ENCODE data around the gene DNAH11. TPM values are rescaled to one million over a fixed set of nuclear protein-coding genes. Genes with fewer than 3 reads are reported as not detected.

DNAH11 gene
- total and polyA plus RNA-seq, 4 donors = 0.05 to 0.50 (median 0.11) TPM

DNA sequence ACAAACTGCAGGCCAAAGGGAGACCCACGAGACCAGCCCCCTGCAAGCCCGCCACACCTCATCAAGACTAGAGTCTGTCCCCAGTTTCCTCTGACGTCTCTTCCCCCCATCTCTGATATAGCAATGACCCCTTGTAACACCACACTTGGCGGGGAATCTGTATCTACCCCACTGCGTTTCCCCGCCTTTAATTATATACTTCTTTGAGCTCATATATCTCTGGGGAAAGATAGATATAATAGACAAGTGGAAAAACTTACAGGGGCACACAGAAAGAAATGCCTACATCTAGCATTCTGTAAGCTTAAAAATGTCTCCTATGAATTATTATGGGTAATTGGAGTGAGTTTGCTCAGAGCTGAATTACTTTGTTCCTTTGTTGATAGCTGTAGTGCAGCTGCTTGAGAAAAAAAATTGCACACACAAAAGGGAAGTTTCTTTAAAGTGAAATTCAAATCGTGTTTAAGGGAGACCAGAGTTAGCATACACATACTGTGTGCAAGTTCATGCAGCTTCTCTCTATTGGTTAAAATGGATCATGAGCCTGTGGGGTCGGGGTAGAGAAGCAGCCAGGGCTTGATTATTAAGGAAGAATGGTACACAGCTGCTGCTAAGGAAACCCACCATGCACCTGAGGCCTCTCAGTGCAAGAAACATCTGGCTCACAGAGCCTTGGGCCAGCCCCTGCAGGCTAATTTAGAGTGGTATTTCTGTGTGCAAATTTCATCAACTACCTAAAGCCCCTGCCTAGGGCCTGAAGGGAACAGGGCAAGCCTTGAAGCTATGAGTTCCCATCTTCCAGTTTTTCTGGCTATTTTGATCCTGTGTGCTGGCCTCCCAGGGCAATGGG, 370.3 kb downstream of the DNAH11 start:
- no peak for DNase-seq (ENCODE audit: low spot score)
- TF ChIP-seq FOXA1 (IDR thresholded peaks at IDR 0.05) = no peak
- TF ChIP-seq SP1 (IDR thresholded peaks at IDR 0.05) = no peak
- TF ChIP-seq FOXA2 (IDR thresholded peaks at IDR 0.05) = no peak
- TF ChIP-seq, protein P1, sequence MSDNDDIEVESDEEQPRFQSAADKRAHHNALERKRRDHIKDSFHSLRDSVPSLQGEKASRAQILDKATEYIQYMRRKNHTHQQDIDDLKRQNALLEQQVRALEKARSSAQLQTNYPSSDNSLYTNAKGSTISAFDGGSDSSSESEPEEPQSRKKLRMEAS (IDR thresholded peaks at IDR 0.05) = no peak
- TF ChIP-seq HNF4G (IDR thresholded peaks at IDR 0.05) = no peak
- no peak for TF ChIP-seq EGR1 (IDR thresholded peaks at IDR 0.05; ENCODE audit: low read depth in 2 of 2)
- no peak for TF ChIP-seq NR2F2 (IDR thresholded peaks at IDR 0.05)
- TF ChIP-seq, protein P2, sequence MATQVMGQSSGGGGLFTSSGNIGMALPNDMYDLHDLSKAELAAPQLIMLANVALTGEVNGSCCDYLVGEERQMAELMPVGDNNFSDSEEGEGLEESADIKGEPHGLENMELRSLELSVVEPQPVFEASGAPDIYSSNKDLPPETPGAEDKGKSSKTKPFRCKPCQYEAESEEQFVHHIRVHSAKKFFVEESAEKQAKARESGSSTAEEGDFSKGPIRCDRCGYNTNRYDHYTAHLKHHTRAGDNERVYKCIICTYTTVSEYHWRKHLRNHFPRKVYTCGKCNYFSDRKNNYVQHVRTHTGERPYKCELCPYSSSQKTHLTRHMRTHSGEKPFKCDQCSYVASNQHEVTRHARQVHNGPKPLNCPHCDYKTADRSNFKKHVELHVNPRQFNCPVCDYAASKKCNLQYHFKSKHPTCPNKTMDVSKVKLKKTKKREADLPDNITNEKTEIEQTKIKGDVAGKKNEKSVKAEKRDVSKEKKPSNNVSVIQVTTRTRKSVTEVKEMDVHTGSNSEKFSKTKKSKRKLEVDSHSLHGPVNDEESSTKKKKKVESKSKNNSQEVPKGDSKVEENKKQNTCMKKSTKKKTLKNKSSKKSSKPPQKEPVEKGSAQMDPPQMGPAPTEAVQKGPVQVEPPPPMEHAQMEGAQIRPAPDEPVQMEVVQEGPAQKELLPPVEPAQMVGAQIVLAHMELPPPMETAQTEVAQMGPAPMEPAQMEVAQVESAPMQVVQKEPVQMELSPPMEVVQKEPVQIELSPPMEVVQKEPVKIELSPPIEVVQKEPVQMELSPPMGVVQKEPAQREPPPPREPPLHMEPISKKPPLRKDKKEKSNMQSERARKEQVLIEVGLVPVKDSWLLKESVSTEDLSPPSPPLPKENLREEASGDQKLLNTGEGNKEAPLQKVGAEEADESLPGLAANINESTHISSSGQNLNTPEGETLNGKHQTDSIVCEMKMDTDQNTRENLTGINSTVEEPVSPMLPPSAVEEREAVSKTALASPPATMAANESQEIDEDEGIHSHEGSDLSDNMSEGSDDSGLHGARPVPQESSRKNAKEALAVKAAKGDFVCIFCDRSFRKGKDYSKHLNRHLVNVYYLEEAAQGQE (IDR thresholded peaks at IDR 0.05) = no peak
- no peak for TF ChIP-seq GABPA (IDR thresholded peaks at IDR 0.05 in 1 of 2, conservative IDR thresholded peaks at IDR 0.05 in 1 of 2)
- no peak for TF ChIP-seq RAD21 (IDR thresholded peaks at IDR 0.05)
- TF ChIP-seq RXRA (IDR thresholded peaks at IDR 0.05) = no peak
- TF ChIP-seq, protein P3, sequence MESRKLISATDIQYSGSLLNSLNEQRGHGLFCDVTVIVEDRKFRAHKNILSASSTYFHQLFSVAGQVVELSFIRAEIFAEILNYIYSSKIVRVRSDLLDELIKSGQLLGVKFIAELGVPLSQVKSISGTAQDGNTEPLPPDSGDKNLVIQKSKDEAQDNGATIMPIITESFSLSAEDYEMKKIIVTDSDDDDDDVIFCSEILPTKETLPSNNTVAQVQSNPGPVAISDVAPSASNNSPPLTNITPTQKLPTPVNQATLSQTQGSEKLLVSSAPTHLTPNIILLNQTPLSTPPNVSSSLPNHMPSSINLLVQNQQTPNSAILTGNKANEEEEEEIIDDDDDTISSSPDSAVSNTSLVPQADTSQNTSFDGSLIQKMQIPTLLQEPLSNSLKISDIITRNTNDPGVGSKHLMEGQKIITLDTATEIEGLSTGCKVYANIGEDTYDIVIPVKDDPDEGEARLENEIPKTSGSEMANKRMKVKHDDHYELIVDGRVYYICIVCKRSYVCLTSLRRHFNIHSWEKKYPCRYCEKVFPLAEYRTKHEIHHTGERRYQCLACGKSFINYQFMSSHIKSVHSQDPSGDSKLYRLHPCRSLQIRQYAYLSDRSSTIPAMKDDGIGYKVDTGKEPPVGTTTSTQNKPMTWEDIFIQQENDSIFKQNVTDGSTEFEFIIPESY (IDR thresholded peaks at IDR 0.05) = no peak
- TF ChIP-seq, protein P4, sequence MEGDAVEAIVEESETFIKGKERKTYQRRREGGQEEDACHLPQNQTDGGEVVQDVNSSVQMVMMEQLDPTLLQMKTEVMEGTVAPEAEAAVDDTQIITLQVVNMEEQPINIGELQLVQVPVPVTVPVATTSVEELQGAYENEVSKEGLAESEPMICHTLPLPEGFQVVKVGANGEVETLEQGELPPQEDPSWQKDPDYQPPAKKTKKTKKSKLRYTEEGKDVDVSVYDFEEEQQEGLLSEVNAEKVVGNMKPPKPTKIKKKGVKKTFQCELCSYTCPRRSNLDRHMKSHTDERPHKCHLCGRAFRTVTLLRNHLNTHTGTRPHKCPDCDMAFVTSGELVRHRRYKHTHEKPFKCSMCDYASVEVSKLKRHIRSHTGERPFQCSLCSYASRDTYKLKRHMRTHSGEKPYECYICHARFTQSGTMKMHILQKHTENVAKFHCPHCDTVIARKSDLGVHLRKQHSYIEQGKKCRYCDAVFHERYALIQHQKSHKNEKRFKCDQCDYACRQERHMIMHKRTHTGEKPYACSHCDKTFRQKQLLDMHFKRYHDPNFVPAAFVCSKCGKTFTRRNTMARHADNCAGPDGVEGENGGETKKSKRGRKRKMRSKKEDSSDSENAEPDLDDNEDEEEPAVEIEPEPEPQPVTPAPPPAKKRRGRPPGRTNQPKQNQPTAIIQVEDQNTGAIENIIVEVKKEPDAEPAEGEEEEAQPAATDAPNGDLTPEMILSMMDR (IDR thresholded peaks at IDR 0.05; ENCODE audit: low read depth, low read length, missing input control) = no peak
- no peak for TF ChIP-seq TAF1 (conservative IDR thresholded peaks at IDR 0.05)
- TF ChIP-seq JUND (IDR thresholded peaks at IDR 0.05) = no peak
- no peak for TF ChIP-seq HNF4A (conservative IDR thresholded peaks at IDR 0.05)
- TF ChIP-seq YY1 (IDR thresholded peaks at IDR 0.05) = no peak
- 89% methylated on average over 8 of the region's 8 CpGs for WGBS

More for the DNA sequence above, 370.3 kb downstream of the DNAH11 start:
- no peak overlapping the region for H3K9ac ChIP-seq (ENCODE audit: low read depth in 1 of 2, low read length in 2 of 2)
- no peak overlapping the region for H3K4me3 ChIP-seq (ENCODE audit: low read depth in 1 of 3, low read length in 3 of 3)
- peaks cover 0 to 11% (median 6%) of the 10 kb centered on the region in 4 donors for H3K36me3 ChIP-seq (ENCODE audit: control insufficient read depth in 4 of 4, insufficient read depth in 3 of 4, low read depth in 1 of 4, low read length in 3 of 4)
- H3K9me3 ChIP-seq (ENCODE audit: control insufficient read depth in 4 of 4, low read length in 3 of 4) = no peaks in the 10 kb centered on the region
- no peaks in the 10 kb centered on the region for H3K4me1 ChIP-seq (ENCODE audit: control insufficient read depth in 4 of 4, insufficient read depth in 4 of 4, low read length in 3 of 4)
- no peak overlapping the region for H3K27ac ChIP-seq (ENCODE audit: low read depth in 1 of 2, low read length in 2 of 2)
- no peaks in the 10 kb centered on the region for H3K27me3 ChIP-seq (ENCODE audit: control insufficient read depth in 4 of 4, insufficient read depth in 4 of 4, low read length in 3 of 4)

Measured in liver (tissue), 9 donors.